ENCODE measurements around the gene KLF7. TPM values are rescaled to one million over a fixed set of nuclear protein-coding genes. Genes with fewer than 3 reads are reported as not detected.

KLF7 gene
- total and polyA plus RNA-seq, 2 experiments from 2014 or later, result 6.3 to 7.9 TPM

GRCh38 chr2:207184348-207184747 lies 18.6 kb upstream of the KLF7 start:
- no peak overlapping the region for H2AFZ ChIP-seq
- no peak for DNase-seq (ENCODE audit: low spot score)

GRCh38 chr2:207183506-207183905 lies 17.8 kb upstream of the KLF7 start:
- H3K36me3 ChIP-seq (replicated peaks; ENCODE audit: insufficient read depth, low read depth), result no peaks in the 10 kb centered on the region
- TF ChIP-seq EZH2phosphoT487 (IDR thresholded peaks at IDR 0.05; ENCODE audit: low read depth, severe bottlenecking, unreplicated experiment) (no peak), EZH2 (IDR thresholded peaks at IDR 0.05; ENCODE audit: borderline replicate concordance) (no peak), CTCF (IDR thresholded peaks at IDR 0.05; ENCODE audit: poor library complexity) (no peak)
- no peak overlapping the region for H2AFZ ChIP-seq
- DNase-seq (ENCODE audit: low spot score), result no peak
- no peaks in the 10 kb centered on the region for H3K79me2 ChIP-seq
- no peaks in the 10 kb centered on the region for H3K9me2 ChIP-seq (replicated peaks; ENCODE audit: insufficient read depth)
- no peaks in the 10 kb centered on the region for H3K4me1 ChIP-seq (ENCODE audit: insufficient read depth)
- no peaks in the 10 kb centered on the region for H4K20me1 ChIP-seq (ENCODE audit: insufficient read depth, poor library complexity, severe bottlenecking)
- no peak overlapping the region for H3K4me3 ChIP-seq
- no peaks in the 10 kb centered on the region for H3K9me3 ChIP-seq (ENCODE audit: low read depth)
- H3K4me2 ChIP-seq, result no peak overlapping the region
- H3K27me3 ChIP-seq, result no peaks in the 10 kb centered on the region
- H3K27ac ChIP-seq, result no peak overlapping the region

More at GRCh38 chr2:207184348-207184747, 18.6 kb upstream of the KLF7 start:
- no peak overlapping the region for H3K27ac ChIP-seq
- no peaks in the 10 kb centered on the region for H3K9me3 ChIP-seq (ENCODE audit: low read depth)
- no peak for TF ChIP-seq EZH2phosphoT487 (IDR thresholded peaks at IDR 0.05; ENCODE audit: low read depth, severe bottlenecking, unreplicated experiment)
- no peak for TF ChIP-seq EZH2 (IDR thresholded peaks at IDR 0.05; ENCODE audit: borderline replicate concordance)
- TF ChIP-seq CTCF (IDR thresholded peaks at IDR 0.05; ENCODE audit: poor library complexity), result no peak
- no peaks in the 10 kb centered on the region for H3K79me2 ChIP-seq
- no peak overlapping the region for H3K4me2 ChIP-seq
- H4K20me1 ChIP-seq (ENCODE audit: insufficient read depth, poor library complexity, severe bottlenecking), result no peaks in the 10 kb centered on the region
- H3K4me1 ChIP-seq (ENCODE audit: insufficient read depth), result no peaks in the 10 kb centered on the region
- H3K4me3 ChIP-seq, result no peak overlapping the region
- H3K27me3 ChIP-seq, result peaks cover 4% of the 10 kb centered on the region
- no peaks in the 10 kb centered on the region for H3K9me2 ChIP-seq (replicated peaks; ENCODE audit: insufficient read depth)
- H3K36me3 ChIP-seq (replicated peaks; ENCODE audit: insufficient read depth, low read depth), result no peaks in the 10 kb centered on the region
- WGBS (ENCODE audit: low lambda C conversion rate, missing lambda C conversion rate), result 93% methylated on average over 2 of the region's 2 CpGs

GRCh38 chr2:207182911-207183310 lies 17.2 kb upstream of the KLF7 start:
- WGBS (ENCODE audit: low lambda C conversion rate, missing lambda C conversion rate), result 65% methylated on average over 2 of the region's 2 CpGs
- Histone ChIP-seq H2AFZ (no peak overlapping the region), H3K4me2 (no peak overlapping the region), H3K9me2 (replicated peaks; ENCODE audit: insufficient read depth) (no peaks in the 10 kb centered on the region), H3K27ac (no peak overlapping the region), H3K36me3 (replicated peaks; ENCODE audit: insufficient read depth, low read depth) (no peaks in the 10 kb centered on the region), H3K9me3 (ENCODE audit: low read depth) (no peaks in the 10 kb centered on the region), H3K4me3 (no peak overlapping the region), H3K27me3 (no peaks in the 10 kb centered on the region), H4K20me1 (ENCODE audit: insufficient read depth, poor library complexity, severe bottlenecking) (no peaks in the 10 kb centered on the region), H3K79me2 (no peaks in the 10 kb centered on the region), H3K4me1 (ENCODE audit: insufficient read depth) (no peaks in the 10 kb centered on the region)
- no peak for DNase-seq (ENCODE audit: low spot score)
- no peak for TF ChIP-seq EZH2phosphoT487 (IDR thresholded peaks at IDR 0.05; ENCODE audit: low read depth, severe bottlenecking, unreplicated experiment)
- no peak for TF ChIP-seq EZH2 (IDR thresholded peaks at IDR 0.05; ENCODE audit: borderline replicate concordance)
- TF ChIP-seq CTCF (IDR thresholded peaks at IDR 0.05; ENCODE audit: poor library complexity), result no peak
